UCSD-AML1 (cell line): Measurements from ENCODE around the gene RBFOX2.
"Not testable (repeated sequence)": the region's sequence is repeated elsewhere in the genome, so short reads cannot be mapped to it uniquely, and the experiment has no call there.

Source experiments
- DNase-seq: peaks from one replicate; lab custom pipeline; 2025; ENCODE audit not compliant: unreplicated experiment; lab: John Stamatoyannopoulos, UW

The RBFOX2 gene

DNA sequence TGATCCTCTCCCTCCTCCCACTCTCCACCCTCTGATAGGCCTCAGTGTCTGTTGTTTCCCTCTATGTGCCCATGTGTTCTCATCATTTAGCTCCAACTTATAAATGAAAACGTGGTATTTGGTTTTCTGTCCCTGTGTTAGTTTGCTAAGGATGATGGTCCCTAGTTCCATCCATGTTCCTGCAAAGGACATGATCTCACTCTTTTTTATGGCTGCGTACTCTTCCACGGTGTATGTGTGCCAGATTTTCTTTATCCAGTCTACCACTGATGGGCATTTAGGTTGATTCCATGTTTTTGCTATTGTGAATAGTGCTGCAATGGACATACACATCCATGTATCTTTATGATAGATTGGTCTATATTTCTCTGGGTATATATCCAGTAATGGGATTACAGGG is 15.9 kb upstream of the RBFOX2 start:
- DNase-seq: not testable (repeated sequence)

DNA sequence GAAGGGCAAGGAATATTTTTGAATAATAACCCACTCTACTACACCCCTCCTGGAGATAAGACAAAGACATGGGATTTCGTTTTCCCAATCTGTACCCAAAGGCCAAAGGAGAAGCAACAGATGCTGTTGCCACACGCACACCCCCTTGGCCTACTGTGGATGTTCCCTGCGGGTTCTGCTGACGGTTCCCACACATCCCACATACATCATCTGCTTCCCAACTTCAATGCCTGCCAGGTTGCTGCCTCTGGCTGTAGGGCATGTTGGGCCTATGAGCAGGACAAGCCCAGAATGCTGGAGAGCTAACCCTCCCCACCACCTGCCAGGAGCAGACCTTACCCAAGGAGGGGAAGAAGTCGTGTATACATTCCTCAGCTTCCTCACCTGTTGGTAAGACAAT is 13.6 kb upstream of the RBFOX2 start:
- no peak for DNase-seq

DNA sequence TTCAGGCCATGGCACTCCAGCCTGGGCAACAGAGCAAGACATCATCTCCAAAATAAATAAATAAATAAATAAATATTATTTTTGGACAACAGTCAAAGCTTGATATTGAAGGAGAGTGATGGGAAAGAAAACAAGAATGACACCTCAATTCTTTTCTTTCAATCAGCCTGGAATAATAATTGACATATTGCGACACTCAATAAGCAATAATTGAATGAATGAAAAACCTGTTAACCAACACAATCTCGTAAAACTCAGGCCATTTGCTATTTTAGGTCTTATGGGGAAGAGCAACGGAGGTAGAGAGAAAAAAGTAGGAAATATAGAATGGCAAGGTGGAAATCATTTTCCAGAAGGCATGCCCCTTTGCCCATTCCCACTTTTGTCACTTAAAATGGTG is 10.5 kb upstream of the RBFOX2 start:
- DNase-seq: no peak

DNA sequence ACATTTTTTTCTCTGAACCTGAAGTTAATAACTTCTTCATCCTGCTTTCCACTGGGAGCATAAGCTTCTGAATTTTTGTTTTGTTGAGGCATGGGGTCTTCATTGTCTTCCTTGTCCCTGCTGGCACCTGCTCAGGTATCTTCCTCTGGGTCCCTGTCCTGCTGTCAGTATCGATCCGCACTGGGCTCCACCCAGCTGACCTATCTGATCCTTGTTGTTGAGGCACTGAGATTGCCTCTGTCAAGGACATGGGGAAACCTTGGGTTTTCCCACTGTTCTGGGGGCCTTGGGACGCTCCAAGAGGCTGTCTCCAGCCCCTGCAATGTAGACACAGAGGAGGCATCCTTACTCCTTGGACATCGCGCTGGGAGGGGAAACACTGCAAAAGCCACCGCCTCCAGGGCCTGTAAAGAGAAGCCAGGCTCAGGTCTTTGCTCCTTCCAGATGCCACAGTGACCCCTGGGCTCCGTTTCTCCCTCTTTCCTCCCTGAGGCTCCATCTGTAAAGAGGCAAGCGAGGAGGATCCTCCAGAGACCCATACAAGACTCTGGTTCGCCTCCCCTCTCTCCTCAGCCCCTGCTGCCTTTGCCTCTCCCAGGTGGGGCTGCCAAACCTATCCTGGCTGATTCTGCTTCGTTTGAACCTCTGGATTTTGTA is 8.6 kb upstream of the RBFOX2 start:
- DNase-seq: no peak

DNA sequence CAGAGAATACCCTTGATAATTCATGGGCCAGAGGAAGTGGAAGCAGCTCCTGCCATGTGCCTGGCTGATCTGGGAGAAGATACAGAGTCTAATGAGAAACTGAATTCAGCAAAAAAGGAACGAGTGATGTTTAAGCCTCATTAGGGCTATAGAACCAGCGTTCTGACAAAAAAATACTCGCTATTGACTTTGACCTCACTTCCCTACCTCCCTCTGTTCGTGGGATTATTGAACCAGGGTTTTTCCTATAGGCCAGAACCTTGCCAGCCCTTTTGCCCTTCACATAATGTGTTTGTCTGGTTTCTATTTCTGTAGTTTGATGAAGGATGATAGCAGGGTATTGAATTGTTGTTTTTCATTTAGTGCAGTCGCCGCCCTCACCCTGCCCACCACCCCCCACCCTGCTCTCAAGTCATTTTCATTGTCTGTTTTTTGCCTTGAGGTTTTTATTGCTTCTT is 7.6 kb upstream of the RBFOX2 start:
- no peak for DNase-seq

DNA sequence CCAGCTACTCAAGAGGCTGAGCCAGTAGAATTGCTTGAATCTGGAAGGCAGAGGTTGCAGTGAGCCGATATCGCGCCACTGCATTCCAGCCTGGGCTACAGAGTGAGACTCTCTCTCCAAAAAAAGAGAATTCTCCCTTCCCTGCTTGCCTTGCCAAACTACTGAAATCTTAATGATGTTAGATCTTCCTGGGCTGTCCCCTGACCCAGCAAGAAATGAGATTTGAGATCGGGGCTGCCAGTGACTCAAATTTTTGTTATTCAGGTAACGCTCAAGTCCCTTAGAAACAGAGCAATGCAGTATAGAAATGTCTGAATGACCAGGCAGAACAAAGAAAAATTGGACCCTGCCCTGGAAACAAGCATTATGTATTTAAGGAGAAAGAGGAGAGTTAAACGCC is 4.0 kb upstream of the RBFOX2 start:
- no peak for DNase-seq

DNA sequence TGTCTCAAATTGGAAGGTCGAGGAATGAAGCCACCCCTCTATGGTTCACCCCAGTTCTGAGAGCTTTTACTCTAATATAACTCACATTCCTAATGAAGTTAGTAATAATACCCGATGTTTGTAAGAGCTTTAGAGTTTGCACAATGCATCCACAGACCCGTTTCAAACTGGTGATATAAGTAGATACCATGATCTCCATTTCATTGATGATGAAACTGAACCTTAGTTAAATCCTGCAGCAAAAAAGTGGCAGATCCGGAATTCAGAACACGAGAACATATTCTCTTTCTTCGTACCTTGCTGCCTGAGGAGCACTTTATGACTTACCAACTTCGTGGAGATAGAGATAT is 757 bp upstream of the RBFOX2 start:
- DNase-seq: no peak

DNA sequence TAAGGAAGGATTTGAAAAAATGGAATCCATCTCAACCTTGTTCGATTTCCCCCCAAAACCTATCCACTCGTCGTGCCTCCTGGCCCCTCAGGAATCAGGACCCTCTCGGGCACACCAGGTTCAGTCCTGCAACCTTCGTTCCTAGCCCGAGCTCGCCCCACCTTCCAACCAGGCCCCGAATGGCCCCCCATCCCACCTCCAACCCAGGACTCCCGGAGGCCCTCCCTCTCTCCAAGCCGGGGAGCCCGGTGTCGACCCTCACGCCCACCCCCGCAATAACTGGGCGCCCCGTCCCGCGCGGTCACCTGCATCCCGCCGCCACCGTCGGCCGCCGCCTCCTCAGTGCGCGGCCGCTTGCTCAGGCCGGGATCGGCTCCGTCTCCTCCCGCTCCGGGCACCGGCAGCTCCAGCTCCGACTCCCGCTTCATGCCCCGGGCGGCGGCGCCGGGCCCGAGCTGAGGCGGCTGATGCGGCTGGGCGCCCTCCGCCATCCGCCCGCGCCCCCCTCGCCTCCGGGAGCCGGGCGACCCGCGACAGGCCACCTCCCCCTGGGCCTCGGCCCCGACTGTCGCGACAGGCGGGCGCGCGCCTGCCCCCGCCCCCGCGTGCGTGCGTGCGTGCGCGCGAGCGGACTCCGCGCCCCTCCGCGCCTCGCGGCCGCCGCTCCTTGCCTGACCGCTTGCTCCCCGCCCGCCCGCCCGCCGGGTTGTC is 534 bp downstream of the RBFOX2 start:
- no peak for DNase-seq

DNA sequence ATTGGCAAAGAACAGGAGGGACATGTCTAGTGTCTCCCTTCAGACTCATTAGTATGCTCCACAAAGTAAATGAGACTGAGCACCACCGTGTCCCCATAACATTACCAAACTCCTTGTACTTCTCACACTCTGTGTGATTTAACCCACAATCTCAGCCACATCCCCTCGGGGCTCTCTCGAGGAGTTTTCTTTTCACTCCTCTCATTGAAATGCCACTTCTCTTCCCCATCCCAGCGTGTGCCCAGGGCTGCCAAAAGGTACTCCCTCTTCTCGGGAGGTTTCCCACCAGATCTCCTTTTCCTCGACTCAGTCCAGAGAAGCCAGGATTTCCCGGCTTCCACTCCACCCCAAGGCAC is 1.1 kb downstream of the RBFOX2 start:
- peak; percentile 30 for DNase-seq

DNA sequence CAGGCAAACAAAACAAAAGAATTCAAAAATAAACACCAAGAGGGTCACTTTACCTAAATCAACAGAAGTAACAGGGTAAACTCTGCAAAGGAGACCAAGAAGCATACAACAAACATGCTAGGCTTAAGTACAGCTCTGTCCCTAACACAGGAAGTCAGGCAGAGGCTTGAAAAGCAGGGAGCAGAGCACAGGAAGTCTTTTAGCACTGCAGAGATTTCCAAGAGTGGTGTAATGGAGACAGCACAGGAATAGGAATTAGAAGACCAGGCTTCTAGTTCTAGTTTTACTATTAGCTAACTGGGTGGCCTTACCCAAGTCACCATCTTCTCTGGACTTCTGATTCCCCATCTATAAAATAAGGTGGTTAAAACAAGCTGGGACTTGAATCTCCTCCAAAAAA is 1.9 kb downstream of the RBFOX2 start:
- no peak for DNase-seq

DNA sequence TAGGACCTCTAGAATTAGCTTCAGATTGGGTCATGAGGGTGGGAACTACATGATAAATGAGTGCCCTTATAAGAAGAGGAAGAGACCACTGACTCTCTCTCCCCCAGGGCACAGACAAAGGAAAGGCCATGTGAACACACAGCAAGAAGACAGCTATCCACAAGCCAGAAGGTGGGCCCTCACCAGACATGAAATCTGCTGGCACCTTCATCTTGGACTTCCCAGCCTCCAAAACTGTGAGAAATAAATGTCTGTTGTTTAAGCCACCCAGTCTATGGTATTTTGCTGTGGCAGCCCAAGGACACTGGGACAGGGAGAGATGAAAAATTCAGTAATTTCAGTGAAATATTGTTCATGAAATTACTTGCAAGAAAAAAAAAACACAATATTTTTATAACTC is 5.9 kb downstream of the RBFOX2 start:
- no peak for DNase-seq

DNA sequence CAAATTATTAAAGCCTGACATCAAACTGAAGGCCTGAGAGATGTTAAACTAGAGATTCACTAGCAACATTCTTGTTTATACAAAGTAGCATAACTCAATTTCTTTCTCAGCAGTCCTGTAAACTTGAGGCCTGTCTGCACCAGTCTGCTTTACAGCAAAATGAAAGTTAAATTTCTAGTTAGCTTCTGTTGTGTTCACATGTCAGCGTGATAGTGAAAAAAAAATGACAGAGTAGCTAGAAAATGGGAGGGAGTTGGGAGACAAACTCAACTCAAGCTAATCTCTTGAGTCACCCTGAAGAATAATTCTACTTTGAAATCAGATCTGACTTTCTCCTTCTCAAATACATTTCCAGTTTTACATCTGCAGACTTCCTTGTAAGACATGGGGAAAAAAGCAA is 6.5 kb downstream of the RBFOX2 start:
- no peak for DNase-seq

DNA sequence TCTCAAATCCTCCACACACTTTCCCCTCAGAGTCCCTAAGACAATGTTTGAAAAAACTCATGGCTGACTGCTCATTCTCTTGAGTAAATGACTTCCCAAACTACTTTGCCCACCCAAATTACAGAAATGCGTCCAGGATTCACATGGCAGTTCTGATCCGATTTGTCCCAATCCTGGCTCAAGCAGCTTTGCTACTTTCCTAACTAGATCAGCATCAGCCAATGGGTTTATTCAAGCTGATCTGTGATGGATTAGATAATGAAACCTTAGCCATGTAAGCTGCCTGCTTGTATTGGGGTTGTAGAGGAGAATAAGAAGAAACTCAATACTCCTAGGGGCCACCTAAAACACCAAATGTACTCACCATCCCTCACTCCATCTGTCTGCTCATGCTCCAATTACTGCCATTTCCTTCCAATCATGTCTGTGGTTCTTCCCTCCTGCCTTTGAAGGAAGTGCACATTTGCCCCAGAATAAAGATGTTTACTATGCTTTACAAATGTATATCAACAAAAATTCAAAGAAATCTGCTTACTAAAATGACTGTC is 6.9 kb downstream of the RBFOX2 start:
- no peak for DNase-seq

DNA sequence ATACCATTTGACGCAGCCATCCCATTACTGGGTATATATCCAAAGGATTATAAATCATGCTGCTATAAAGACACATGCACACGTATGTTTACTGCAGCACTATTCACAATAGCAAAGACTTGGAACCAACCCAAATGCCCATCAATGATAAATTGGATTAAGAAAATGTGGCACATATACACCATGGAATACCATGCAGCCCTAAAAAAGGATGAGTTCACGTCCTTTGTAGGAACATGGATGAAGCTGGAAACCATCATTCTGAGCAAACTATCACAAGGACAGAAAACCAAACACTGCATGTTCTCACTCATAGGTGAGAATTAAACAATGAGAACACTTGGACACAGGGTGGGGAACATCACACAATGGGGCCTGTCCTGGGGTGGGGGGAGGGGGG is 7.8 kb downstream of the RBFOX2 start:
- DNase-seq: not testable (repeated sequence)

DNA sequence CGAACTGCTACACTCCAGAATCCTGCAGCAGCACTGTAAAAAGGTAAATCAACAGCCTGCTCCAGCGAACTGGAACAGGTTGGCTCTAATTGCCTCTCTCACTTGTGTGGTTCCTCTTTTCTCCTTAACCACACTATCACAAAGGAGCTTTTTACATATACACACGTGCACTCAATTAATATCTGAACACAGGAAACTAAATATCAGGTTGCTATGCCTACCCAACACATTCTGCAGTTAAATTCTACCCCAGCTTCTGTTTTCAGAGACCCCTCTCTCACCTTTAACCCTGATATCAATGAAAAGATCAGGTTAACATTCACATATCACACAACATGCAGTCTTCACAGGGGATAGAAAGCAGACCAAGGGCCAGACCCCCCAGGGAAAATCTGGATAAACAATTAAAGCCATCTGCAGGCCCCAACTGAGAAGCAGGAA is 11.0 kb downstream of the RBFOX2 start:
- DNase-seq: no peak

DNA sequence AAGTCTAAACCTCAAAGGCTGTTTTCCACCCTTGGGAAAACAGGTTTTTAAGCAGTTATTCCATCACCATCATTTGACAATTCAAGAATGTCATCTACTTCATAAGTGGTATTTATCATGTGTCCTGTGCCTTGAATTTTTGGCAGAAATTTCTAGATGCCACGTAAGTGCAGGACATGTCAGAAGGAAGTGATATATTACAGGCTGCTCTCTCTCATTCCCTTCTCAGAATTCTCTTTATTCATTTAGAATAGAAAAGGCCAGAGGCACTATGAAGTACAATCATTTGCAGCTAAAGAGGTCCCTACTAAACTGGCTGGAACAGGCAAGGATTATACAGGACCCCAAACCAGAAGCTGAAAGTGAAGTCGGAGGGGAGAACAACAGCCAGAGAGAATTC is 11.9 kb downstream of the RBFOX2 start:
- no peak for DNase-seq

DNA sequence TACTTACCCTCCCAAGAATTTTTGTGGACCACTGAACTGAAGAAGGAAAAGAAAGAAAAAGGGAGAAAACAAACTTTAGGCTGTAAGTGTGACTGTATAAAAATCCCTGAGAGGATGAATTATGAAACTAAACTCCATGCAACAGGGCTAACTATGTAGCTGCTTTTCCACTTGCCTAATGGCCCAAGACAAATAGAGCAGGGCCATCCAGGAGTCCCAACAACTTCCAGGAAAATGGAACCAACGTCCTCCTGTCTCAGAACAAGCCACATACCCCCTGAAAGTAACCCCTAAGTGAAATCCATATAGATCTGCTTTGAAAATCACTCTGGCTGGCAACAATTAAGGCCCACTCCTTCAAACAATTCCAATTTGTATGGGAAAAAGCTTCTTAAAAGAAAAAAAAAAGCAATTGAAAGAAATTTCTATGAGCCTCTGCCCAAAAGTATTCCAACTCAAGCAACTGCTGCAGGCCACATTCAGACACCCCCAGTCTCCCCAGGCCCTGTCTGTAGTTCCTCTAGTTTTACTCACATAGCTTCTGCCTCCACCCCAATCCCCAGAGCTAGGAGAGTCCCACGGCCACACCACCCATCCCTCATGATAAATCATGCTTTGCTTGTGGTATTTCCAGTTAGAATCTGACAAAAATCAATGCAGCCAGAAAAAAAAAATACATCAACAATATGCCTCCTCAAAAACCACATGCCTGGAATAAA is 12.7 kb downstream of the RBFOX2 start:
- DNase-seq: no peak

DNA sequence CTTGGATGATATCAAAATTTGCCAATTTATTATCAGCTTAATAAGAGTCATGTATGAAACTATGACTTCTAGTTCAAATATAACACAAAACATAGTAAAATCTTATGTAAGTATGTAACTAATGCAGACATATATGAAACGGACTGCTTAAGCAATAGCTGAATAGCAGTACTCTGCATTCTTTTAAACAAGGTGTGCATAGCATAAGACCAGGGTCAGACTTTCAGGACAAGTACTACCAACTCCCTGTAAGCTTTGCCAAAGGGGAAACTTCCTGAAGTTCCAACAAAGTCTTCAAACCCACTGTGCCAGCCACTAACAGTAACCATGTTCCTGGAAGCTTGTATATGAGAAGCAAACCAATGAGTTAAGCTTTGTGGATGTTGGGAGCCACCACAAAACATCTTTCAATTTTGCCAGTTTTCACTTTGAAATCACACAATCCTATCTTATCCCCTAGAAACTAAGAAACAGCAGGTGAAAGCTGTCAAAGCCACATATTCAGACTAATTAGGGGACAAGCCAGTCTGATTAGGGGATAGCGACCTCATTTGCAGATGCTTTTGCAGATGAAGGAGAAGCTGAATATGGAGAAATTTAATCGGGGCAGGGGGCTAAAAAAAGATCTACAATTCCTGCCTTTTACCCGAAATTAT is 13.3 kb downstream of the RBFOX2 start:
- DNase-seq: no peak

DNA sequence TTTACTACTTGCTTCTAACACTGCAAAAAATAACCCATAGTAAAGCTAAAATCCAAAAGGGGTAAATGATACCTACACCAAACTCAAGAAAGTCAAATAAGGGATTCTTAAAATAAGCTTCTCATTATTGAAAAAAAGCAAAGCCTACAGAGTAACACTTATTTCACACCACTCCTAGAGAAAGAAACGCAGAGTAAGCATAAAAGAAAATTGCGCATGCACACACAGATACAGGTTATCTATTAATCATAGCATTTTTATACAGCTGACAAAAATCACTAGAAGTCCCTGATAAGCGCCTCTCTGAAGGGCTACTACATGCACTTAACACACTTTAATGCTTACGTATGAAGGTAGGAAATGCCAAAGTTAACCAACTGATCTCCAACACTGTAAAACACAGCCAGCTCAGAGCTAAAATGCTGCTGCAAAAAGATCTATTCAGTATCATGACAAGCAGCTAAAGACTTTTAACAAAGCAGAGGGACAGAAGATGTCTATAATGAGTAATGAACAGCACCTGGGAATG is 14.0 kb downstream of the RBFOX2 start:
- DNase-seq: no peak

DNA sequence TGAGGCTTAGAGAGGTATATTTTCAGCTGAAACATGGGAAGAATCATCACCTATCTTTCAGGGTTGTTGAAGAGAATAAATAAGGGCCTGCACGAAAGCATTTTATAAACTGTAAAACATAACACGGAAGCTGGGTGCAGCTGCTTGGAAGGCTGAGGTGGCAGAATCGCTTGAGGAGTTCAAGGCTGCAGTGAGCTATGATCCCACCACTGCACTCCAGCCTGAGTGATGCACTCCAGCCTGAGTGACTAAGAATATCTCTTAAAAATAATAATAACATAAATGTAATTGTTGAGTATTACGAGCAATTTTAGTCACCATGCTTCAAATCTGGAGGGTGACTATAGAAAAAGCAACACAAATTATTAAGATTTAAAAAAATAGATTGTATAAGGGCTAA is 16.3 kb downstream of the RBFOX2 start:
- no peak for DNase-seq

DNA sequence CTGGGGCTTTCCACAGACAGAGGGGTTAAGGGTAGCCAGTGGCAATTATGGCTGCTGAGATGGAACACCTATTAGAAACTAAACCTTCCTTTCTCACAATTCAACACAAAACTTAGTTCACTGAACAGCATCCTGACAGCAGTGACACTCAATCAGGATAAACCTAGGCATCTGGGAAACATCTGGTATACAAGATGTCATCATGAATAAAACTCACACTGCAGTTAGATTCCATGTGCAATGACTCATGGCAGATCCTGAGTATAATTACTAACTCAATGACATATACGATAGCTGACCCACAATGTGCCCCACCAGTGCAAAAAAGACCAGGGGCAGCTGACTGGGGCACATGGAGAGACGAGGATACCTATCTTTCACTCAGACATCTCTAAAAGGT is 17.7 kb downstream of the RBFOX2 start:
- DNase-seq: no peak
